Measurements from ENCODE around the gene EIF4ENIF1.
"Not testable (repeated sequence)": the region's sequence is repeated elsewhere in the genome, so short reads cannot be mapped to it uniquely, and the experiment has no call there.

DNA sequence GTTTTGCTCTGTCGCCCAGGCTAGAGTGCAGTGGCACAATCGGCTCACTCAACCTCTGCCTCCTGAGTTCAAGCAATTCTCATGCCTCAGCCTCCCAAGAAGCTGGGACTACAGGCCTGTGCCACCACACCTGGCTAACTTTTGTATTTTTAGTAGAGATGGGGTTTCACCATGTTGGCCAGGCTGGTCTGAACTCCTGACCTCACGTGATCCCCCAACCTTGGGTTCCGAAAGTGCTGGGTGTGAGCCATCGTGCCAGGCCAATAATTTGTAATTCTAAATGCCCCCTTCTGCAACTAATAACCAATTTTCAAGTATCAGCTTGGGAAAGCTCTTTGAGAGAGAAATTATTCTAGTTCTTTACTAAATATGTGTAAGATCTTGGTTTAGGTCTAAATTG, 3.7 kb upstream of the EIF4ENIF1 start:
- TF ChIP-seq, protein P1, sequence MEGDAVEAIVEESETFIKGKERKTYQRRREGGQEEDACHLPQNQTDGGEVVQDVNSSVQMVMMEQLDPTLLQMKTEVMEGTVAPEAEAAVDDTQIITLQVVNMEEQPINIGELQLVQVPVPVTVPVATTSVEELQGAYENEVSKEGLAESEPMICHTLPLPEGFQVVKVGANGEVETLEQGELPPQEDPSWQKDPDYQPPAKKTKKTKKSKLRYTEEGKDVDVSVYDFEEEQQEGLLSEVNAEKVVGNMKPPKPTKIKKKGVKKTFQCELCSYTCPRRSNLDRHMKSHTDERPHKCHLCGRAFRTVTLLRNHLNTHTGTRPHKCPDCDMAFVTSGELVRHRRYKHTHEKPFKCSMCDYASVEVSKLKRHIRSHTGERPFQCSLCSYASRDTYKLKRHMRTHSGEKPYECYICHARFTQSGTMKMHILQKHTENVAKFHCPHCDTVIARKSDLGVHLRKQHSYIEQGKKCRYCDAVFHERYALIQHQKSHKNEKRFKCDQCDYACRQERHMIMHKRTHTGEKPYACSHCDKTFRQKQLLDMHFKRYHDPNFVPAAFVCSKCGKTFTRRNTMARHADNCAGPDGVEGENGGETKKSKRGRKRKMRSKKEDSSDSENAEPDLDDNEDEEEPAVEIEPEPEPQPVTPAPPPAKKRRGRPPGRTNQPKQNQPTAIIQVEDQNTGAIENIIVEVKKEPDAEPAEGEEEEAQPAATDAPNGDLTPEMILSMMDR (IDR thresholded peaks at IDR 0.05; ENCODE audit: poor library complexity, severe bottlenecking): not testable (repeated sequence)
- TF ChIP-seq, protein P2, sequence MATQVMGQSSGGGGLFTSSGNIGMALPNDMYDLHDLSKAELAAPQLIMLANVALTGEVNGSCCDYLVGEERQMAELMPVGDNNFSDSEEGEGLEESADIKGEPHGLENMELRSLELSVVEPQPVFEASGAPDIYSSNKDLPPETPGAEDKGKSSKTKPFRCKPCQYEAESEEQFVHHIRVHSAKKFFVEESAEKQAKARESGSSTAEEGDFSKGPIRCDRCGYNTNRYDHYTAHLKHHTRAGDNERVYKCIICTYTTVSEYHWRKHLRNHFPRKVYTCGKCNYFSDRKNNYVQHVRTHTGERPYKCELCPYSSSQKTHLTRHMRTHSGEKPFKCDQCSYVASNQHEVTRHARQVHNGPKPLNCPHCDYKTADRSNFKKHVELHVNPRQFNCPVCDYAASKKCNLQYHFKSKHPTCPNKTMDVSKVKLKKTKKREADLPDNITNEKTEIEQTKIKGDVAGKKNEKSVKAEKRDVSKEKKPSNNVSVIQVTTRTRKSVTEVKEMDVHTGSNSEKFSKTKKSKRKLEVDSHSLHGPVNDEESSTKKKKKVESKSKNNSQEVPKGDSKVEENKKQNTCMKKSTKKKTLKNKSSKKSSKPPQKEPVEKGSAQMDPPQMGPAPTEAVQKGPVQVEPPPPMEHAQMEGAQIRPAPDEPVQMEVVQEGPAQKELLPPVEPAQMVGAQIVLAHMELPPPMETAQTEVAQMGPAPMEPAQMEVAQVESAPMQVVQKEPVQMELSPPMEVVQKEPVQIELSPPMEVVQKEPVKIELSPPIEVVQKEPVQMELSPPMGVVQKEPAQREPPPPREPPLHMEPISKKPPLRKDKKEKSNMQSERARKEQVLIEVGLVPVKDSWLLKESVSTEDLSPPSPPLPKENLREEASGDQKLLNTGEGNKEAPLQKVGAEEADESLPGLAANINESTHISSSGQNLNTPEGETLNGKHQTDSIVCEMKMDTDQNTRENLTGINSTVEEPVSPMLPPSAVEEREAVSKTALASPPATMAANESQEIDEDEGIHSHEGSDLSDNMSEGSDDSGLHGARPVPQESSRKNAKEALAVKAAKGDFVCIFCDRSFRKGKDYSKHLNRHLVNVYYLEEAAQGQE (IDR thresholded peaks at IDR 0.05; ENCODE audit: borderline replicate concordance): not testable (repeated sequence)
- not testable (repeated sequence) for TF ChIP-seq RAD21 (conservative IDR thresholded peaks at IDR 0.05); EZH2 (IDR thresholded peaks at IDR 0.05; ENCODE audit: borderline replicate concordance, insufficient read depth, low read length, poor library complexity, severe bottlenecking); MXI1 (conservative IDR thresholded peaks at IDR 0.05; ENCODE audit: poor library complexity, severe bottlenecking); EP300 (conservative IDR thresholded peaks at IDR 0.05; ENCODE audit: poor library complexity, severe bottlenecking); POLR2AphosphoS5 (IDR thresholded peaks at IDR 0.05); TAF1 (IDR thresholded peaks at IDR 0.05; ENCODE audit: low read depth)

Measured in neural cell (in vitro differentiated cells).